Measurements from ENCODE around the gene DLX6.

DLX6 gene

DNA sequence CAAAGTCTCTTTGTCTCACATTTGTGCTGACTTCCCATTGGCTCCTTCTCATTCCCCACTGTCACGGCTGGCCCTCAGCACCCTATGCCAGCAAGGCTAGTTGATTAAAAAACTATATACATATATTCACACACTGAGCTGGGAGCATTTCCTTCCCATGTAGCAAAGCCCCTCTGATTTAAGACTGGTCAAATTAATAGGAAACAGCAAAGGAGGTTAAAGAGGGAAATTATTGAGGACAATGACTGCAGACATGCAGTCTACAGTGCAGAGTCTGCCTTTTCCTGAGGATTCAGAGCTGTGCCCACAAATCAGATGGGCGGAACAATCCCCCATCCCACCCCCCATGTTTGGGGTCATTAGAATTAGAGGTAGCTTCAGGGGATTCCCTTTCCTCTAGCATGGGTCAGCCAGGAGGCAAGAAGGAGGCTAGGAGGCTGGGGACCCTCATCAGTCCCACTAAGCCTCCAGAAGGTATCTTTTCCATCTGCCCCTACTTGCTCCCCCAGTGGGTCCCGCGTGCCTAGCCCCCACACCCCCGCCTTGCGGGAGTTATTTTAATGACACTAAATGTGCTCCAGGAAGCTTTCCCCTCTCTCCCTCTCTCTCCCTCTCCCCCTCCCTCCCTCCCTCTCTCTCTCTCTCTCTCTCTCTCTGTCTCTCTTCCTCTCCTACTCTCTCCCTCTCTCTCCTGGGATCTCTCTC lies 9.8 kb upstream of the DLX6 start:
- H3K4me1 ChIP-seq (ENCODE audit: control insufficient read depth, insufficient read depth, low read length): peaks cover 31% of the 10 kb centered on the region
- H3K27ac ChIP-seq (ENCODE audit: insufficient read depth, low read depth, low read length, poor library complexity, severe bottlenecking): no peak overlapping the region
- WGBS, 2 experiments: 0 to 2% methylated on average over 5 to 6 of the region's 6 CpGs
- no peak overlapping the region for H3K4me3 ChIP-seq (ENCODE audit: insufficient read depth, low read depth, low read length)
- H3K36me3 ChIP-seq (ENCODE audit: control insufficient read depth, insufficient read depth, low read length): no peaks in the 10 kb centered on the region
- peaks cover 100% of the 10 kb centered on the region for H3K27me3 ChIP-seq (ENCODE audit: control insufficient read depth, insufficient read depth, low read length, poor library complexity, severe bottlenecking)
- no peaks in the 10 kb centered on the region for H3K9me3 ChIP-seq (ENCODE audit: control insufficient read depth, low read length)

DNA sequence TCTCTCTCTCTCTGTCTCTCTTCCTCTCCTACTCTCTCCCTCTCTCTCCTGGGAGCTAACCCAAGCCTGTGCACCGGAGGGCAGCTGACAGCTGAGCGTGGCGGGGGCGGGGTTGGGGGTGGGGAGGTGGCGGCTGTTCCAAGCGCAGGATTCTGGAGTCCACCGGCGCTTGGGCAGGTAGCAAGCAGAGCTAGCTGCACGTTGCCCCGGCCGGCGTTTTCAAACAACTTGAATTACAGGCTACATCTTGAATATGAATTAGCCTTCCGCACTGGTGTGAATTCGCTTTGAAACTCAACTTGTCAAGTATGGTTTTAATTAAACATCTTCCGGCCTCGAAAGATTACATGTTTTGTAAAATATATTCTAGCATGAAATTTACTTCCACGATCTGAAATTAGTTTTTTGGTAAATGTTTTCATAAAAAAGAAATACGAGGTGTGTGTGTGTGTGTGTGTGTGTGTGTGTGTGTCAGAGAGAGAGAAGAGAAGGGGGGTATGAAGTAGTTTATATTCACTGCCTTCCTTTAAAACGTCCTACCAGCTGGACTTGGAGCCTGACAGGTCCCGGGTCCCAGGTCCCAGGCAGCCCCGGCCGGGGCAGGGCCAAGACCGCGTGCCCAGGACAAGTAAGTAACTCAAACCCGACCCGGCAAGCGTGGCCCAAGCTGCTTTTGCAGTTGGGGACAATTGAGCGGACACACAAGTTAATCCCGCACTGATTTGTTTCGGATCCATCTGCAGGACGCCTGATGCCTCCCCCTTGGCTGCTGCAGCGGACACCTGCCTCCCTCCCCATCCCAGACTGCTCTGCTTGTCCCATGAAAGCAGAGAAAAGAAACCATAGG lies 9.0 kb upstream of the DLX6 start:
- Histone ChIP-seq H3K36me3 (ENCODE audit: control insufficient read depth, insufficient read depth, low read length) (no peaks in the 10 kb centered on the region), H3K4me3 (ENCODE audit: insufficient read depth, low read depth, low read length) (no peak overlapping the region), H3K4me1 (ENCODE audit: control insufficient read depth, insufficient read depth, low read length) (peaks cover 31% of the 10 kb centered on the region), H3K27me3 (ENCODE audit: control insufficient read depth, insufficient read depth, low read length, poor library complexity, severe bottlenecking) (peaks cover 100% of the 10 kb centered on the region), H3K27ac (ENCODE audit: insufficient read depth, low read depth, low read length, poor library complexity, severe bottlenecking) (no peak overlapping the region), H3K9me3 (ENCODE audit: control insufficient read depth, low read length) (no peaks in the 10 kb centered on the region)
- 0 to 1% methylated on average over 30 to 31 of the region's 32 CpGs for WGBS, 2 experiments

DNA sequence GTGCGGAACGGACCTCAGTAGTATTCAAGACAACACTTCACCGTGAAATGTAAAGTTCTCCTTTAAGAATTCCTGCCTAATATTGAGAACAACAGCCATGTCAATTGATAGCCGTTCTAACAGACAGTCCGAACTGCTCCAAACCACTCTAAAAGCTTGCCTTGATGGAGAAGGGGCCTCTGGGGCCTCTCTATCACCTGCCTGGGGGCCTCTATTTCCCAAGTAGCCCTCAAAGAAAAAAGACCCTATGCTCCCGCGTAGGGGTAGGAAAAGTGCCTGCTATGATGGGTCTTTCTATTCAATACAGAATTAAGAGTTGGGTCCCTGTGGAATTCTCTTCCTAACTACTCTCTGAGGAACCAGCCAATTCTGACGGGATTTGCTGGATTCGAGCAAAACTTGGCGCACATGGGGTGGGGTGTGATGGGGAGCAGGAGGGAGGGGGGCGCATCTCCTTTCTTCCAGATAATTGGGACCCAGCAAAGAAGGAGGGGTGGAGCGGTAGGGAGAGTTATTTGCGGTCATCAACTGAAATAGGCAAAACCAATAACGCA lies 8.3 kb upstream of the DLX6 start:
- no peaks in the 10 kb centered on the region for H3K36me3 ChIP-seq (ENCODE audit: control insufficient read depth, insufficient read depth, low read length)
- H3K4me3 ChIP-seq (ENCODE audit: insufficient read depth, low read depth, low read length): no peak overlapping the region
- no peak overlapping the region for H3K27ac ChIP-seq (ENCODE audit: insufficient read depth, low read depth, low read length, poor library complexity, severe bottlenecking)
- peaks cover 32% of the 10 kb centered on the region for H3K4me1 ChIP-seq (ENCODE audit: control insufficient read depth, insufficient read depth, low read length)
- peaks cover 100% of the 10 kb centered on the region for H3K27me3 ChIP-seq (ENCODE audit: control insufficient read depth, insufficient read depth, low read length, poor library complexity, severe bottlenecking)
- WGBS, 2 experiments: 2 to 4% methylated on average over 14 of the region's 14 CpGs
- H3K9me3 ChIP-seq (ENCODE audit: control insufficient read depth, low read length): no peaks in the 10 kb centered on the region

DNA sequence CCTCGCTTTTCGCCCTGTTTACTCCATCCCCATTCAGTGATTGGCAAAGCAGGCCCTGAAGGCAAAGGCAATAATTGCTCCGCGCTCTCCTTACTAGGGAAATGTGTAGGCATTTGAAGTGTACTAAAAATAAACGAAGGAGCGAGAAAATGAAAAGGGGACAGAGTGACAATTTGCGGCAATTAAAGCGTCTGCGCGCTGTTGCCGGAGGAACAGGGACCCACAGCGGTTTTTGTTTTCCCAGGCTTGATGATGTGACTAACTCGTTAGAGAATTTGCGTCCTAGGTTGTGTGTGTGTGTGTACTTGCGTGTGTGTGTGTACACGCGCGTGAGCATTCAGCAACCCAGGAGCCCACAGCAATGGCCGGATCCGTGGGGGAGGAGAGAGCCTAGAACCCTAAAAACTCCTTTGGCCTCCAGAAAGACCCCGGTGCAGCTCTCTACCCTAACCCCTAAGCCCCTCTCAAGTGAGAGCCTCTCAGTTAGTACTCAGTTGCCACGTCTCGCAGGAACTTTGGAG lies 7.8 kb upstream of the DLX6 start:
- 6% methylated on average over 23 of the region's 23 CpGs for WGBS, 2 experiments
- Histone ChIP-seq H3K4me1 (ENCODE audit: control insufficient read depth, insufficient read depth, low read length) (peaks cover 37% of the 10 kb centered on the region), H3K36me3 (ENCODE audit: control insufficient read depth, insufficient read depth, low read length) (no peaks in the 10 kb centered on the region), H3K27me3 (ENCODE audit: control insufficient read depth, insufficient read depth, low read length, poor library complexity, severe bottlenecking) (peaks cover 100% of the 10 kb centered on the region), H3K9me3 (ENCODE audit: control insufficient read depth, low read length) (no peaks in the 10 kb centered on the region), H3K4me3 (ENCODE audit: insufficient read depth, low read depth, low read length) (no peak overlapping the region), H3K27ac (ENCODE audit: insufficient read depth, low read depth, low read length, poor library complexity, severe bottlenecking) (no peak overlapping the region)

DNA sequence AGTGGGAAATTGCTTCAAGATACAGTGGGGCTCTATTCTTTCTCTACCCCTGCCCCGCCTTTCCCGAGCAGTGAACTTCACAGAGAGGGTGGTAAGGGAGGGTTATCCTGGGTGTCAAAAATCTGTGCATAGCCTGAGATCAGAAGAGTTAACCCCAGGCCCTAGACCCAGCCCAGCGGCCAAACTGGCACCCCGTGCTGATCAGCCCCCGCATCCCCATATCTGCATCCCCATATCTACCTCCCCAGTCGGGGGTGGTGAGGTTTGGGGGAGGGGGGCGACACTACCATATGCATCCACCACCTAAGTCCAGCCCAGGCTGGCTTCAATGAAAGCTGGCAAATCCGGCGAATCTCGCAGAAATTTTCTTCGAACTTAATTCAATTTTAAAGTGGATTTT lies 7.0 kb upstream of the DLX6 start:
- peaks cover 38% of the 10 kb centered on the region for H3K4me1 ChIP-seq (ENCODE audit: control insufficient read depth, insufficient read depth, low read length)
- no peak overlapping the region for H3K27ac ChIP-seq (ENCODE audit: insufficient read depth, low read depth, low read length, poor library complexity, severe bottlenecking)
- 3 to 4% methylated on average over 9 to 11 of the region's 11 CpGs for WGBS, 2 experiments
- H3K9me3 ChIP-seq (ENCODE audit: control insufficient read depth, low read length): no peaks in the 10 kb centered on the region
- H3K36me3 ChIP-seq (ENCODE audit: control insufficient read depth, insufficient read depth, low read length): no peaks in the 10 kb centered on the region
- no peak overlapping the region for H3K4me3 ChIP-seq (ENCODE audit: insufficient read depth, low read depth, low read length)
- peaks cover 100% of the 10 kb centered on the region for H3K27me3 ChIP-seq (ENCODE audit: control insufficient read depth, insufficient read depth, low read length, poor library complexity, severe bottlenecking)

DNA sequence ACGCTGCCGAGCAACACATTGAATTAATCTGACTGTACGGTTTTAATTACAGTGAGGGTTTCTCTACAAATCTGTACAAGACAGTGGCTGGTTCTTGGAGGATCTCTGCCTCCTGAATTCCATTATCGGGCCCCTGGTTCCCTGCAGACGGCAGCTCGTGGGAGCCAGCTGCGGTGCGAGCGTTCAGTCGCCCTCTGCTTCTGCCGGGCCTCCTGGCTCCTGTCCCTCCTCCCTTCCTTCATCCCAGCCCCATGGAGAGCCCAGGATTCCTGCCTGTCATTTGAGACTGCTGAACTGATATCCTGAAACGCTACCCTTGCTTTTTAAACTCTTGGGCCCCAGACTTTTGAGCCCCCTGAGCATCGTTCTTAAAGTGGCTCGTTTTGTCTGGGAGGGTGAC lies 6.6 kb upstream of the DLX6 start:
- Histone ChIP-seq H3K4me3 (ENCODE audit: insufficient read depth, low read depth, low read length) (no peak overlapping the region), H3K27ac (ENCODE audit: insufficient read depth, low read depth, low read length, poor library complexity, severe bottlenecking) (no peak overlapping the region), H3K9me3 (ENCODE audit: control insufficient read depth, low read length) (no peaks in the 10 kb centered on the region), H3K4me1 (ENCODE audit: control insufficient read depth, insufficient read depth, low read length) (peaks cover 38% of the 10 kb centered on the region), H3K36me3 (ENCODE audit: control insufficient read depth, insufficient read depth, low read length) (no peaks in the 10 kb centered on the region), H3K27me3 (ENCODE audit: control insufficient read depth, insufficient read depth, low read length, poor library complexity, severe bottlenecking) (peaks cover 100% of the 10 kb centered on the region)
- 1 to 2% methylated on average over 14 of the region's 14 CpGs for WGBS, 2 experiments

DNA sequence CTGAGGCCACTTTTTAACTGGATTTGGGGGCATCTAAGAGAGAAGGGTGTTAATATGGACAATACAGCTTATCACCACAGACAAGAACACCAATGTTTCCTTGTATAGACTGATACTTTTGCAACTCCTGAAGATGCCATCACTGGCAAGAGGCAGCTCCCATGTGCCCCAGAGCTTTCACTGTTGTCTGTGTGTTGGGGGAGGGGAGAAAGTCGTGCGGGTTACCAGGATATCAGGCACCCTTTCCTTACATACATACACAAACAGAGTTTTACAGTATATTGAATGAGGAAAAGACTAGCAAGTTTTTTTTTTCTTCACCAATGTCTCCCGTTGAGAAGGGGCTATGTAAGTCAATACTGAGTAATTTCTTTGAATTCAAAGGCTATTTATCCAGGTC lies 4.1 kb upstream of the DLX6 start:
- H3K27ac ChIP-seq (ENCODE audit: insufficient read depth, low read depth, low read length, poor library complexity, severe bottlenecking): no peak overlapping the region
- 0% methylated on average over 1 of the region's 3 CpGs for WGBS, 2 experiments

DNA sequence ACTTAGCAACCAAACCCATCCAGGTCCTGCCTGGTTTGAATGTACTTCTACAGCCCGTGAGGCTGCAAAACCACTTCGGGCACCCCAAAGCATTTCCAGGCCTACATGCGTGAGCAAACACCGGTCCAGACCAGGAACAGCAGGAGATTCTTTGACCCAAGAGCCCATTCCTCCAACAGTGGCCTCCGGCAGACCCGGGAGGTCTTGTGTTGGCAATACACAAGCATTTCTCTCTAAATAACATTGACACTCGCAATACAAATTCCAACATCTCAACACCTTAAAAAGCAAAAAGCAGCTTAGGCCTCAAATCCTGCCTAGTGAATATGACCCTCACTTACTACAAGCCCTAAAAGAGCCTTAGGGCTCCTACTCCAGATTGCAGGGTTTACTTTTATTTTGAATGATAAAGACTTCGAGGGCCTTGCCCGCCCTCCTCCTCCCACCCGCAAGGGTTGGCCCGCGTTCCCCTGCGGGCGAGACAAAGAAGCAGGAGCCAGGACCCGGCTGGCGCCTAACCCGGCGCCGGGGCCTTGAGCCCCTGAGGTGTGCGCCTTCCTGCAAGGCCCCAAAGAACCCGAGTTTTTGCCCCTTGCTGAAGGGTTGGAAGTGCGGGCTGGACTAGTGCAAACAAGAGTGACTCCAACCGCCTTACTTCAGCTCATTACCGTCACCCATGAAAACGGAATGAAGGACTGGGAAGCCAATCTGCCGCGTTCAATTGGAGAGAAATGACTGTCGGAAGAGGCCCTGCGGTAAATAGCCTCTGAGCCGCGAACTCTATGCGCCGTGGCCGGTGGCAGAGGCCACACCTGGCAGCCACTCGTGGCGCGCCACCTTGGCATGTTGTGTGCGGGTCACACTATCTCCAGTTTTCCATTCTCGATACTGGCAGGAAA lies 3.4 kb upstream of the DLX6 start:
- no peak overlapping the region for H3K4me3 ChIP-seq (ENCODE audit: insufficient read depth, low read depth, low read length)
- no peak overlapping the region for H3K27ac ChIP-seq (ENCODE audit: insufficient read depth, low read depth, low read length, poor library complexity, severe bottlenecking)
- WGBS, 2 experiments: 1% methylated on average over 39 of the region's 39 CpGs
- H3K9me3 ChIP-seq (ENCODE audit: control insufficient read depth, low read length): no peaks in the 10 kb centered on the region
- H3K27me3 ChIP-seq (ENCODE audit: control insufficient read depth, insufficient read depth, low read length, poor library complexity, severe bottlenecking): peaks cover 100% of the 10 kb centered on the region
- H3K36me3 ChIP-seq (ENCODE audit: control insufficient read depth, insufficient read depth, low read length): no peaks in the 10 kb centered on the region
- peaks cover 34% of the 10 kb centered on the region for H3K4me1 ChIP-seq (ENCODE audit: control insufficient read depth, insufficient read depth, low read length)

More for the DNA sequence above, 4.1 kb upstream of the DLX6 start:
- no peaks in the 10 kb centered on the region for H3K9me3 ChIP-seq (ENCODE audit: control insufficient read depth, low read length)
- no peak overlapping the region for H3K4me3 ChIP-seq (ENCODE audit: insufficient read depth, low read depth, low read length)
- no peaks in the 10 kb centered on the region for H3K36me3 ChIP-seq (ENCODE audit: control insufficient read depth, insufficient read depth, low read length)
- peaks cover 100% of the 10 kb centered on the region for H3K27me3 ChIP-seq (ENCODE audit: control insufficient read depth, insufficient read depth, low read length, poor library complexity, severe bottlenecking)
- peaks cover 37% of the 10 kb centered on the region for H3K4me1 ChIP-seq (ENCODE audit: control insufficient read depth, insufficient read depth, low read length)

DNA sequence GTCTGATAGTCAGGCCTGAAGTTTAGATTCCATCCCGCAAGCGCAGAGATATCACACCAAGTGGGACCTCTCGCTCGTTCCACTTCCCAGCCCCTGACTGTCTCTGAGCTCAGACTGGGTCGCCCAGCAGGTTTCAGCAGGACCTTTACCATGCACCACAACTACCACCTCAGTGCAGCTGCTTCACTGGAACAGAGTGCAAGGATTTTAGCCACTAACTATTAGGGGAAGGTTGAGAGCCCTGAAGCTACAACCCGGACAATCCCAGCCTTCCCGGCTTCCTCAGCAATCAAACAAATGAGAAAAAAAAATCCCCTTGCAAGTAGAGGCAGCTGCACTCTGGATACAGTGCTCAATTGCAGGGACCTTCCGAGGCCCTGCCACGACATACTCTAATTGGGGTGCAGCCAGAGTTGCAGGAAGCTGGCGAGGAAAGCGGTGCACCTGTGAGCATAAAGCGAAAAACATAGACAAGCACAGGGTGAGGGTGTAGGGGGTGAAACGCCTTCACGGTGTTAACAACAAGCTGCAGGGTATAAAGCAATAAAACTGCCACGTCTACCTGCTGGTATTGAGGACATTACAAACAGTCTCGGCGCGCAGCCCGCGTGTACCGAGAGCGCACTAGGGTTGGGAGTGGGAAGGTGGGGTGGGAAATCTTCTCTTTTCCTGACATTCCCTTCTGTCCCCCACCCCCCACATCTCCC lies 2.6 kb upstream of the DLX6 start:
- no peak overlapping the region for H3K4me3 ChIP-seq (ENCODE audit: insufficient read depth, low read depth, low read length)
- WGBS, 2 experiments: 3% methylated on average over 15 to 22 of the region's 22 CpGs
- H3K27me3 ChIP-seq (ENCODE audit: control insufficient read depth, insufficient read depth, low read length, poor library complexity, severe bottlenecking): peaks cover 100% of the 10 kb centered on the region
- H3K4me1 ChIP-seq (ENCODE audit: control insufficient read depth, insufficient read depth, low read length): peaks cover 26% of the 10 kb centered on the region
- H3K9me3 ChIP-seq (ENCODE audit: control insufficient read depth, low read length): no peaks in the 10 kb centered on the region
- no peak overlapping the region for H3K27ac ChIP-seq (ENCODE audit: insufficient read depth, low read depth, low read length, poor library complexity, severe bottlenecking)
- H3K36me3 ChIP-seq (ENCODE audit: control insufficient read depth, insufficient read depth, low read length): no peaks in the 10 kb centered on the region

Measured in ectodermal cell (in vitro differentiated cells).